Sigmoid colon (tissue), 7 donors: ENCODE data around the gene GRN. TPM values are rescaled to one million over a fixed set of nuclear protein-coding genes. Genes with fewer than 3 reads are reported as not detected.
A peak's percentile ranks its signal among the peaks of the same experiment; 100 is the strongest.

Source experiments
- DNase-seq: peaks from one replicate; pipeline ENCODE4 v3.0.0-alpha.2; 2019
- H3K27ac ChIP-seq, 4 donors: fragments of 200-600 bp; sonication (generic); one replicate each; pipeline ENCODE4 v1.5.1; 2016 to 2019; ENCODE audit warnings: mild to moderate bottlenecking in 1 of 4
- H3K27me3 ChIP-seq, 3 donors: fragments of 200-600 bp; sonication (generic); one replicate each; pipeline ENCODE4 v1.5.1; 2019; ENCODE audit warnings: mild to moderate bottlenecking in 1 of 3
- H3K36me3 ChIP-seq, 4 donors: fragments of 200-600 bp; sonication (generic); one replicate each; pipeline ENCODE4 v1.5.1; 2016 to 2019
- H3K4me1 ChIP-seq, 4 donors: fragments of 200-600 bp; sonication (generic); one replicate each; pipeline ENCODE4 v1.5.1; 2017 to 2019
- H3K4me3 ChIP-seq, 4 donors: fragments of 200-600 bp; sonication (generic); one replicate each; pipeline ENCODE4 v1.5.1; 2017 to 2019; ENCODE audit warnings: mild to moderate bottlenecking in 2 of 4, moderate library complexity in 1 of 4
- H3K9me3 ChIP-seq, 4 donors: fragments of 200-600 bp in 3 of 4; sonication (generic) in 3 of 4; one replicate each; pipeline versions ENCODE4 v1.5.1 to v1.6.1; 2013 to 2019
- EP300 ChIP-seq, 4 donors: sonication (generic); formaldehyde crosslinking; IDR thresholded peaks; one replicate each; pipeline ENCODE4 v1.6.1; 2017; ENCODE audit warnings: antibody characterized with exemption in 4 of 4
- POLR2A ChIP-seq, 2 donors: fragments of 450-650 bp; IDR thresholded peaks; one replicate each; pipeline ENCODE4 v1.6.1; 2016; ENCODE audit warnings: antibody characterized with exemption in 2 of 2, mild to moderate bottlenecking in 2 of 2, moderate library complexity in 2 of 2
- POLR2AphosphoS5 ChIP-seq, 4 donors: sonication (generic); formaldehyde crosslinking; IDR thresholded peaks; one replicate each; pipeline ENCODE4 v1.6.1; 2017; ENCODE audit warnings: antibody characterized with exemption in 4 of 4
- WGBS, 2 donors: extraction: QIAGEN DNeasy Blood & Tissue Kit; methylation state at CpG; one replicate each; pipeline ENCODE4 v1.1.7; 2013; 5-methylcytosine and 5-hydroxymethylcytosine counted together
- intact Hi-C: fragments of 100-400 bp; cut with DNase I; formaldehyde crosslinking; loops from one replicate; pipeline ENCODE4 v1.15.1; 2023
- polyA plus RNA-seq, 3 donors: library from polyadenylated mRNA; stranded (reverse); fragments of 200-250 nt; gene quantifications; one replicate each; pipeline ENCODE4 v1.2.3, GENCODE V29; 2013
- total RNA-seq, 4 donors: library from RNA; depleted of rRNA; stranded (reverse); fragments of >200 nt; gene quantifications; one replicate each; pipeline ENCODE4 v1.1.0, GENCODE V29; 2016
- TF ChIP-seq, protein P1 (sequence below), 4 experiments: fragments of 450-650 bp in 3 of 4; fragments of 200-600 bp in 1 of 4; IDR thresholded peaks; one replicate each; pipeline ENCODE4 v1.5.1; 2016 to 2019; ENCODE audit warnings: antibody characterized with exemption in 4 of 4, mild to moderate bottlenecking in 3 of 4, moderate library complexity in 2 of 4
- donor health status: healthy with polysubstance abuse.
- donor health status: Bipolar disorder and iron deficiency.
- donor health status: healthy.

The GRN gene
- total and polyA plus RNA-seq, 7 donors = 69.7 to 245 (median 176) TPM

DNA sequence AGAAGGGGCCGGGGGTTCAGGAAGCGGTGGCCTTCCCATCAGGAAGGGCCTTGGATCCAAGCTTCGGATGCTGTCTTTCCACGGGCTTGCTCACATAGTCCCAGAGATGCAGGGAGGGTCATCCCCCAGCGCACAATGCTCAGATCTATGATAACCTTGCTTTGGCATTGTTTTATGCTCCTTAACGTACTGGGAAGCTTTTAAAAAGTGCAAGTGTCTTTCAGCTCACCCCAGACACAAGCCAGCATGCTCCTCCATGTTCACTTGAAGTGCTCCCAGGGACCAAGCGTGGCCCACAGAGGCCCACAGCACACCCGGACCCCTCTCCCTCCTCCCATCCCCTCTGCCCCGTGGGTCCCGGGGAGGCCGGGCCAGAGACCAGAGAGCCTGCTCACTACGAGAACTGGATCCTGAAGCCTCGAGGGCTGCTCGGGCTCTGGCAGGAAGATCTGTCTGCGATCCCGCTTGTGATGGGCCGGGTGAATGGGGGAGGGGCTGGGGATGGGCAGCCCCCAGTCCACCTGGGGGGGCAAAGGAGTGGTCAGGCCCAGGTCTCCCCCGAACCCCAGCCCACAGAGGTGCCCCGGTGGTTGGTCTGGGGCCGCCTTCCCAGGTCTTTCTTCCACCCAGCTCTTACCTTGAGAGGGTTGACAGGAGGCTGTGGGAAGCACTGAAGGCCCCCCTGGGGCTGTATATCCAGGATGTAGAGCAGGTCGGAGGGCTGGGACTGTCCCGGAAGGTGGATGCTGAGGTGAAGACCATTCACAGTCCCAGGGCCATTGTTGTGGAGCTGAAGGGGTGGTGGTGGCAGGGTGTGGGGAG lies 30.3 kb downstream of the GRN start:
- Histone ChIP-seq H3K4me3 (no peak overlapping the region), H3K36me3 (no peaks in the 10 kb centered on the region), H3K27me3 (peaks cover 0 to 34% (median 0%) of the 10 kb centered on the region in 3 donors), H3K4me1 (peaks cover 0 to 7% (median 3%) of the 10 kb centered on the region in 4 donors), H3K9me3 (no peaks in the 10 kb centered on the region), H3K27ac (no peak overlapping the region)
- no peak for TF ChIP-seq POLR2AphosphoS5 (IDR thresholded peaks at IDR 0.05)
- no peak for TF ChIP-seq EP300 (IDR thresholded peaks at IDR 0.05)
- TF ChIP-seq, protein P1, sequence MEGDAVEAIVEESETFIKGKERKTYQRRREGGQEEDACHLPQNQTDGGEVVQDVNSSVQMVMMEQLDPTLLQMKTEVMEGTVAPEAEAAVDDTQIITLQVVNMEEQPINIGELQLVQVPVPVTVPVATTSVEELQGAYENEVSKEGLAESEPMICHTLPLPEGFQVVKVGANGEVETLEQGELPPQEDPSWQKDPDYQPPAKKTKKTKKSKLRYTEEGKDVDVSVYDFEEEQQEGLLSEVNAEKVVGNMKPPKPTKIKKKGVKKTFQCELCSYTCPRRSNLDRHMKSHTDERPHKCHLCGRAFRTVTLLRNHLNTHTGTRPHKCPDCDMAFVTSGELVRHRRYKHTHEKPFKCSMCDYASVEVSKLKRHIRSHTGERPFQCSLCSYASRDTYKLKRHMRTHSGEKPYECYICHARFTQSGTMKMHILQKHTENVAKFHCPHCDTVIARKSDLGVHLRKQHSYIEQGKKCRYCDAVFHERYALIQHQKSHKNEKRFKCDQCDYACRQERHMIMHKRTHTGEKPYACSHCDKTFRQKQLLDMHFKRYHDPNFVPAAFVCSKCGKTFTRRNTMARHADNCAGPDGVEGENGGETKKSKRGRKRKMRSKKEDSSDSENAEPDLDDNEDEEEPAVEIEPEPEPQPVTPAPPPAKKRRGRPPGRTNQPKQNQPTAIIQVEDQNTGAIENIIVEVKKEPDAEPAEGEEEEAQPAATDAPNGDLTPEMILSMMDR (IDR thresholded peaks at IDR 0.05) = no peak
- no peak for TF ChIP-seq POLR2A (IDR thresholded peaks at IDR 0.05)
- 36 to 48% methylated on average over 22 of the region's 22 CpGs for WGBS, 2 donors
- DNase-seq = no peak
- intact Hi-C loops = no loop called here

DNA sequence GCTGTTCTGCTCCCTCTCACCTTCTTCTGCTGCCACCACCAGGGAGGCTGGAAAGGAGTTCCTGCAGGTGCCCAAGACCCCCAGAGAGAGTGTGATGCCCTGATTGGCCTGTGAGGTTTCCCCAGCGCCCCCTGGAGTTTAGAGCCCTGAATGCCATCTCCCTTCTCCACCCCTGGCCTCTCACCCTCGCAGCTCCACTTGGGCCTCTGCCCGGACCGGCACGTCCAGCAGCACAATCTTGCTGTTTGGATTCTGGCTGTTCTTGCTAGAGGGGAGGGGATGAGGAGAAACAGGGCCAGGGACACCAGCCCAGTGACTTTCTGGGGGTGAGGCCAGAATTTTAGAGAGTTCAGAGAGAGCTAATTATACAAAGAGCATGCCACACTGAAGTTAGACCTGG lies 31.0 kb downstream of the GRN start:
- H3K4me3 ChIP-seq = no peak overlapping the region
- H3K36me3 ChIP-seq = no peaks in the 10 kb centered on the region
- H3K27me3 ChIP-seq = peaks cover 0 to 27% (median 0%) of the 10 kb centered on the region in 3 donors
- peaks cover 0 to 7% (median 3%) of the 10 kb centered on the region in 4 donors for H3K4me1 ChIP-seq
- no peak for TF ChIP-seq EP300 (IDR thresholded peaks at IDR 0.05)
- TF ChIP-seq POLR2A (IDR thresholded peaks at IDR 0.05) = no peak
- TF ChIP-seq, protein P1 (IDR thresholded peaks at IDR 0.05) = no peak
- TF ChIP-seq POLR2AphosphoS5 (IDR thresholded peaks at IDR 0.05) = no peak
- no peaks in the 10 kb centered on the region for H3K9me3 ChIP-seq
- intact Hi-C loops = no loop called here
- WGBS, 2 donors = 9 to 25% methylated on average over 5 of the region's 5 CpGs
- DNase-seq = peak; percentile 70
- no peak overlapping the region for H3K27ac ChIP-seq

DNA sequence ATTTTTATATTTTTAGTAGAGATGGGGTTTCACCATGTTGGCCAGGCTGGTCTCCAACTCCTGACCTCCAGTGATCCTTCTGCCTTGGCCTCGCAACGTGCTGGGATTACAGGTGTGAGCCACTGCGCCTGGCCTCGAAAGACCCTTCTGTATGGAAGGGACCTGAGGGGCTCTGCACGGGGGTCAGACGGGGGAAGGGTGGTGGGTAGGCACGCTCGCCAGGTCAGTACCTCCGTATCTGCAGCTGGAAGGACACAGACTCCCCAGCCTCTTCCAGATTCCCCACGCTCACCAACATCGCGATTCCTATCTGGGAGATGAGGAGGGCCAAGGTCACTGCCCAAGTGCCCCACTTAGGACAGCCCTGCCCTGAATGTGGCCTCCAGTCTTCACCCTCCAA lies 31.7 kb downstream of the GRN start:
- Histone ChIP-seq H3K36me3 (no peaks in the 10 kb centered on the region), H3K9me3 (no peaks in the 10 kb centered on the region), H3K27ac (no peak overlapping the region), H3K4me1 (peaks cover 0 to 7% (median 3%) of the 10 kb centered on the region in 4 donors), H3K27me3 (peaks cover 0 to 24% (median 0%) of the 10 kb centered on the region in 3 donors), H3K4me3 (no peak overlapping the region)
- WGBS, 2 donors = 88 to 89% methylated on average over 12 of the region's 12 CpGs
- DNase-seq = no peak
- TF ChIP-seq, protein P1 (IDR thresholded peaks at IDR 0.05) = no peak
- TF ChIP-seq POLR2A (IDR thresholded peaks at IDR 0.05) = no peak
- no peak for TF ChIP-seq POLR2AphosphoS5 (IDR thresholded peaks at IDR 0.05)
- no peak for TF ChIP-seq EP300 (IDR thresholded peaks at IDR 0.05)
- intact Hi-C loops = no loop called here

DNA sequence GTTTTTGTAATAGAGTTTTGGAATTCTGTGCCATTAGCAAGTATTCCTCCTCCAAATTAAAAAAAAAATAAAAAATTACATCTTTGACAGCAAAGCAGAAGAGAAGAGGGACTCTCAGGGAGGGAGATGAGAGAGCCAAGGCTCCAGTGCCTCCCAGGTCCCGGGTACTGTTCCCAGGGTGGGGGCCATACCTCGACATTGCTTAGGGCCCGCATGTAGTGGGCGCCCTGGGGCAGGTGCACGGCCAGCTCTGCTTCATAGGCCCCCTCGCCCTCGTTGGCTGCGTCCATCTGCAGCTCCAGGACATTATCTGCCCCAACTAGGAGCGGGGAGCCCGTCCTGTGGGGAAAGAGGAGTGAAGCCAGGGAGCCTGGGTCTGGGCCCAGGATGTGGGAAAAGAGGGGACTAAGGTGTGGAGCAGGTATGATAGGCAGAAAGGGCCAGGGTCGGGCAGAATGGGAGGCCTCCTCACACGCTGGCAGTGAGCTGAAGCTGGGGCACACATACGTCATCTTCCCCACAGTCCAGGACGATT lies 33.1 kb downstream of the GRN start:
- H3K4me1 ChIP-seq = peaks cover 0 to 7% (median 3%) of the 10 kb centered on the region in 4 donors
- intact Hi-C loops = no loop called here

More for the DNA sequence above, 33.1 kb downstream of the GRN start:
- DNase-seq = no peak
- TF ChIP-seq POLR2A (IDR thresholded peaks at IDR 0.05) = no peak
- no peak for TF ChIP-seq POLR2AphosphoS5 (IDR thresholded peaks at IDR 0.05)
- TF ChIP-seq, protein P1 (IDR thresholded peaks at IDR 0.05) = no peak
- TF ChIP-seq EP300 (IDR thresholded peaks at IDR 0.05) = no peak
- 78 to 86% methylated on average over 14 of the region's 14 CpGs for WGBS, 2 donors
- Histone ChIP-seq H3K9me3 (no peaks in the 10 kb centered on the region), H3K27ac (no peak overlapping the region), H3K4me3 (no peak overlapping the region), H3K36me3 (no peaks in the 10 kb centered on the region), H3K27me3 (peaks cover 0 to 15% (median 0%) of the 10 kb centered on the region in 3 donors)
